ENCODE measurements around the gene DNA2.

DNA sequence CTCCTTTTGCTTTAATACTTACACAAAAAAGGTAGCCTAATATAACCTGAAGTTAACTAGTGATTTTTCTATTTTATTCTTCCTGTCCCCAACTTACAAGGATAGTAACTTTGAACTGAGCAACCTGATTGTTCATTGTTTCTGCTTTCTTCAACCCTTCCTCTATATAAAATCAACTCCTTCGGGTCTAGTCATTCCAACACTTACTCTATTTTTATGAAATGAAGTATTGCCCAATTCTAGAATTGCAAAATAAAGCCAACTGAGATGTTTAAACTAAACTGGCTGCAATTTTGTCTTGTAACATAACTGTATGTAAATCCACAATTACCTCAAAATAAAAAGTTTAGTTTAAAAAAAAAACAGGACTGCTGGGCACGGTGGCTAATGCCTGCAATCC, 20.3 kb upstream of the DNA2 start:
- TF ChIP-seq FOXM1 (CRISPR knock-in tag; IDR thresholded peaks at IDR 0.05) (no peak), FIP1L1 (IDR thresholded peaks at IDR 0.05; ENCODE audit: borderline replicate concordance, insufficient read depth, low read depth, low read length) (no peak), RAD21 (CRISPR knock-in tag; IDR thresholded peaks at IDR 0.05) (no peak), EZH2 (conservative IDR thresholded peaks at IDR 0.05; ENCODE audit: low read depth, low read length) (no peak), POLR2A (IDR thresholded peaks at IDR 0.05; ENCODE audit: insufficient read depth in 1 of 2, low read depth in 2 of 2, low read length in 2 of 2) (no peak), CTCF (CRISPR knock-in tag; IDR thresholded peaks at IDR 0.05) (no peak)

Data from HepG2 (cell line).